Stimulated activated CD8-positive, alpha-beta memory T cell treated with anti-CD3 and anti-CD28 coated beads, Interleukin-4, amount 100 ng/mL, for 24 hours (primary cell): ENCODE data around the gene HOXA13.

Source experiments
- DNase-seq: peaks from one replicate; pipeline ENCODE4 v3.0.0-alpha.2; 2020; ENCODE audit warnings: low read depth

The HOXA13 gene

DNA sequence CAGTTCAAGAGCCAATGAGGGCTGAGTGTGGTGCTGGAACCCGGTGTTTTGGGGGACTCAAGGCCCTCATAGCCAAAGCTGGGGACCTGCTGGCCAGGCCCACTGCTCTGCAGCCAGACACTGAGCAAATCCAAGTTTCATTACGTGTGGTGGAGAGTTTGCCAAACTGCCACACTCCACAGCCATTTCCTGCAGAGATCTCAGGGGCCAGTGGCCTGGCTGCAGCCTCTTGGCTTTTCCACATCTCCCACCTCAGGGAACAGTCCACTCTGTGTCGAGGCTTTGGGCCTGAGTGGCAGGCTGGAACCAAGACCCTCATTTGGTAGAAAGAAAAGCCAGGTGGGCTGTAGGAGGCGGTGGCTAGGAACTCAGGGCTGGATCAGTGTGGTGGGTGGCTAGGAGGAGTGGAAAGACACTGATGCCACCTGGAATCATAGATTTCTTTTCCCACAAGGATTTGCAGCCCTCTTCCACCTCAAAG, 18.1 kb downstream of the HOXA13 start:
- DNase-seq: no peak

GRCh38 chr7:27180431-27181420, 19.2 kb downstream of the HOXA13 start:
- no peak for DNase-seq

- DNase-seq: peak; percentile 38
These were observed 20.1 kb downstream of the HOXA13 start for GRCh38 chr7:27179503-27180430.

DNA sequence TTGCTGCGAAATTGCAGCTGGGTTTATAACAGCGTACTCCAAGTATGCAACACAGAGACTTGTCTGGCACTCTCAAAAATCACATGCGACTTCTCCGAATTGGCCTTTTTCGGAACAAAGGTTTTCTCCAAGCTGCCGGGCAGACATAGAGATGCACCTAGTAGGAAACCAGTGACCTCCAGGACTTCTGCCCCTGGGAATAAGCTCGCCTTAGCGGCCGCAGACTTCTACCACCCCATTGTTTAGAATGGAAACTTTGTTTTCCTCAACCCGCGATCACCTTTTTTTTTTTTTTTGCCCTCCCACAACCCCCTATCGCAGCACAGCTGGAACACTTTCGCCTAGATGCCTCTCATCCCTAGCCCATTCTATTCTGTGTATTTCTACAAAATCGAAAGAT, 20.9 kb downstream of the HOXA13 start:
- no peak for DNase-seq

DNA sequence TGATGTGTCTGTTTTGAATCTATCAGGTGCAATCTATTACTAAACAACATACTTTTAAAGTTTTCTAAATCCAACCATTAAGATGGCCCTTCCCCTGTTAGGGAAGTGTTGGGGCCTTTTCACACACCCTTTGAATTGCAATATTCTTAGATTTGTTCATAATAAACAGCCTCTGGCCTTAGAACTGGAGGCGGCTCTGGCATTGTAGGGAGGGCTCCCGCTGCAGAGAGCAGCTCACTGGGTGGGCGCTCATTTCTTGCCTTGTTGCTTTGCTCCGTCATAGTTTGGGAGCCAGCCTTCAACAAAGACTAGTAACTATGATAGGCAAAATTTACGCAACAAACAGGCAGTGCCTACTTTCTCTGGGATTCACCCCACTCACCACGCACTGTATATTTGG, 21.5 kb downstream of the HOXA13 start:
- no peak for DNase-seq

- DNase-seq: no peak
These were observed 22.0 kb downstream of the HOXA13 start for GRCh38 chr7:27177795-27178320.

GRCh38 chr7:27176962-27177794, 22.7 kb downstream of the HOXA13 start:
- DNase-seq: no peak

DNA sequence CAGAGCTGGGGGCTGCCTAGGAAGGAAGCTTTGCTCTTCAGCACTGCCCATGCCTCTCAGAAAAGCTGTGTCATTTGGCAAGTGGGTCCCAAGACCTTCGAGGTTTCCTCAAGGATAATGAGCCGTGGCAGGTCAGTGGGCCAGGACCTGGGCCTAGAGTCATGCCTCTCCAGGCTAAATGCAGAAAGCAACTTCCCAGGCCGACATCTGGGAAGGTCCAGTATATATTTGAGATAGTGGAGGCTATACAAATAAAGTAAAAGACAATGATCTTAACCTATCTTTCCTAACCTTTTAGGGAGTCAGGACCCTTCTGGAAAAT, 23.4 kb downstream of the HOXA13 start:
- no peak for DNase-seq

DNA sequence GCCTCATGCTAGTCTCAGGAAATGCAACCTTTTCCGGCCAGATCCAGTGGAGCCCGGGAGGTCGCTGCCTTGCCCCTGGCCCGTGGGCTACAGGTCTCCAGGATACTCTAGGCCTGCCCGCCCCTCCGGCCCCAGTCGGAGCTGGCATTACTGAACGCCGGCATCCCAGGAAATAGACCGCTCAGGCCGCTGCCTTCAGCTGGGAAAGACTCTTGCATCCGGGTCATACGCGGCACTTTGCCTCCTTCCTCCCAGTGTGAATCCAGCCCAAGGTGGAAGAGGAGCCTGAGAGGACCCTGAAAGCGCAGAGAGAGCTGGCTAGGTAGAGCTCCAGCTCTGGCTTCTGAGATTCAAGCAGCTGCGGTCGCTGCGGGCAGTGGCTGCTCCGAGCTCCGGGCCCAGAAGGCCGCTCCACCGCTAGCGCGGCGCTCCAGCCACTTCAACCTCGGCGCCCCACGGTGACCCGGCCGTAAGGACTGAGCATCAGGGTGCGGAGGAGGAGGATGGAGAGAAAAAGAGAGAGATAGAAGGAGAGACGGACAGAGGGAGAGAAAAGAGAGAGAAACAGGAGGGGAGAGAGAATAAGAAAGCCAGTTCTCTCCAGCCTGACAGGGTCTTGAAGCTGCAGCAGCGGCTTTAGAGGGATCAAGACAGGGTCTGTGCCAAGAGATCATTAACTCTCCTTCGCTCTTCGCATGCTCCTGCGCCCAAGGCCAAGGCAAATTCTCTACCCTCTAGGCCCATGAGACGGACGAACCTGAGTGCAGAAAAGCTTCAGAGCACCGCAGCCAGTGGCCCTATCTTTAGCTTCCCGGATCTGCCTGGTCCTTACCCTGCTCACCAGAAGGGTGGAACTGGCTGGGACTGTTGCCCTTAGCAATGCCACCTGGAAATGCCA, 24.0 kb downstream of the HOXA13 start:
- DNase-seq: no peak

DNA sequence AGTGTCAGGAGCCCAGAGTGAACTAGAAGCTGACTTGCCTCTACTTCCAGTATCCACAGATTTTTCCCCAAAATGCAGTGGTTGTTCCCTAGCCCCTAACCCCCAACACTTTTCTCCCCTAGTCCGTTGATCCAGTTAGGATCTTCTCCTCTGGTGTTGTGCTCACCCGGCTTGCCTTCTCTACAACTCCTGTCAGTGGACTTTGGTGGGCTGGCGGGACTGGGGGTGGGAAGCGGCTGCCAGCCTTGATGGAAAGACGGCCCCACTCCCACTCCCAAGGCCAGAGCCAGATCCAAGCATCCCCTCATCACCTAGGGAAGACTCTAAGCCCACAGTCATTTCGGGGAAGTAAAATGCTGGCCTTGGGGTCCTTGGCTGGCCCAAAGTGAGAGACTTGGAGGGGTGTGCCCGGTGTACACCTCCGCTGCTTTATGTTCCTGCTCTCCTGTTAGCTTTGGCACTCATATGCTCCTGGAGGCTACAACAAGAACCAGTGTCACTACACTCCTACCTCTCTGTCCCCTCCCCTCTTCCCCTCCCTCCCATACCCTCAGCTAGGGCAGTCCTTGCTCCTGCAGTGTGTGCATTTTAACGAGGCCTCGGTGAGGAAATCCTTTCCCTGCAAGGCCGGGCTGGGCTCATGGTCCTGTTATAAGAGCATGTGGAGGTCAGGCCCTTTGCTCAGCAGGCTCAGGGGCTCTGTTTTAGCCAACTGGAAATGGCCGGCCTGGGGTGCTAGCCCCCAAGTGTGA, 24.8 kb downstream of the HOXA13 start:
- no peak for DNase-seq

- no peak for DNase-seq
These were observed 25.7 kb downstream of the HOXA13 start, which contains the start of gene HOXA10 for GRCh38 chr7:27173956-27174873. Gene HOXA10, minus strand, starts transcription at chr7:27174320. Its CDS starts 14 bp downstream, at chr7:27174306.

GRCh38 chr7:27173511-27173955, 26.4 kb downstream of the HOXA13 start:
- no peak for DNase-seq

DNA sequence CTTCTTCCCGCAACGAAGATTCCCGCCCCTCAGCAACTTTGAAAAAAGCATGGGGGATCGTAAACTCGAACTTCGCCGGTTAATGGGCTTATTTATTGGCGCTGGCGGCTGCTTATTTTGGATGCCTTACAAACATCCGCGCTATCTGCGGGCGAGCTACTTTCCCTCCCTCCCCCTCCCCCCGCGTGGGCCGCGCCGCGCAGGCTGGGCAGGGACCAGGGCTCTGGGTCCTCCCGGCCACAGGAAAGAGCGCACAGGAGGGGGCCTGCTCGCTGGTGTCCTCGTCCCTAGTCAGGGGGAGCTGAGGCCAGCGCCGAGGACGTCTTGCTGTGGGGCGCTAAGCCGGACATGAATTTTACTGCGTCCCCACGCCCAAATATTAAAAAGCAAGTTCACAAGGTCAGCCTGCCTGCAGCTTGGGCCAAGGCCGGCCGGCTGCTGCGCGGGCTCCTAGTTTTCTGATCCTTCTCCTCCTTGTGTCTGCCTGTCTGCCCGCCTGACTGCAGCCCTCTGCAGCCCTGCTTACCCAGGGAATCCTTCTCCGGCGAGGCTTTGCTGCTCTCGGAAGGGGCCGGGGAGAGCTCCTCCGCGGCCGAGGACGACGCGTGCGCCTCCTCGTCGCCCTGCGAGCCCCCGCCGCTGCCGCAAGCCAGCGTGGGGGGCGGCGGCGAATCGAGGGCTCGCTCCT, 26.9 kb downstream of the HOXA13 start:
- DNase-seq: no peak

DNA sequence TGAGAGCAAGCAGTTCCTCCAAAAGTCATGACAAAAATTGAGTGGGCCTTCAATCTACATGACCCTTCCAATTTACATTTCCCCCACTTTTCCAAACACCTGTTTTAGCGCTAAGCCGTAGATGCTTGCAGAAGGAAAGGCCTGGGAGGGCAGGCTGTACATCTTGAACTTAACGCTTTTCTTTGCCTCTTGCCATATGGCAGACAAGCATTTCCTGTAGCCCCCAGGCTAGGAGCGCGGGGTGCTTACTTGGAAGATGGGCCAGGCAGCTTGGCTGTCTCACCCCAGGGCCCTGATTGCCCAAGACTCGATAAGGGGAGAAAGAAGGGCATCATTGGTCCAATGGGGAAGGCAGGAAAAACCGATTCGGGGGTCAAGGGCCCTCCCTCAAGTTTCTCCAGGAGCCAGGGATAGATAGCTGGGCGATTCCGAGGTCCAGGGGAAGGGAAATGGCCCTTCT, 27.5 kb downstream of the HOXA13 start:
- DNase-seq: no peak

DNA sequence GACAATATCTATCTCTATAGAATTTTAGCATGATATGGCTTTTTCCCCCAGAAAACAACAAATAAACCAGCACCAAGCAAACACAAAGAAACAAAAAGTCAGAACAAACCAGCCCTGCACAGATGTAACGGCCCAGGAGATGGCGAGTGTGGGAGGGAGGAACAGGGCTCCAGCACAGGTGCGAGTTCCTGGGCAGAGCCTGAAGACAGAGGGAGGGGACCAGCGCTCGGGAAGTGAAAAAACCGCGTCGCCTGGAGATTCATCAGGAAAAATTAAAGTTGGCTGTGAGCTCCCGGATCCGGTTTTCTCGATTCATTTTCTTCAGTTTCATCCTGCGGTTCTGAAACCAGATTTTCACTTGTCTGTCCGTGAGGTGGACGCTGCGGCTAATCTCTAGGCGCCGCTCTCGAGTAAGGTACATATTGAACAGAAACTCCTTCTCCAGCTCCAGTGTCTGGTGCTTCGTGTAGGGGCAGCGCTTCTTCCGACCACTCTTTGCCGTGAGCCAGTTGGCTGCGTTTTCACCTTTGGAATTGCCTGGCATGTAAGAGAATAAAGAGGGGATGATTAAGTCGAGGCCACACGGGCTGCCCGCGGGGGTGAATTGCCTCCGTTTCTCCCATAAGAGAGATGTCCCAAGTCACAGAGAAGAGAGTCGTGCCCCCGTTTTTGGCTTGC, 28.1 kb downstream of the HOXA13 start:
- no peak for DNase-seq

- no peak for DNase-seq
These were observed 28.6 kb downstream of the HOXA13 start for GRCh38 chr7:27171325-27171636.
